Measurements from ENCODE around the gene UPK1A. TPM values are rescaled to one million over a fixed set of nuclear protein-coding genes. Genes with fewer than 3 reads are reported as not detected.

UPK1A gene
- total RNA-seq, 1 experiment from 2014 or later: not detected

DNA sequence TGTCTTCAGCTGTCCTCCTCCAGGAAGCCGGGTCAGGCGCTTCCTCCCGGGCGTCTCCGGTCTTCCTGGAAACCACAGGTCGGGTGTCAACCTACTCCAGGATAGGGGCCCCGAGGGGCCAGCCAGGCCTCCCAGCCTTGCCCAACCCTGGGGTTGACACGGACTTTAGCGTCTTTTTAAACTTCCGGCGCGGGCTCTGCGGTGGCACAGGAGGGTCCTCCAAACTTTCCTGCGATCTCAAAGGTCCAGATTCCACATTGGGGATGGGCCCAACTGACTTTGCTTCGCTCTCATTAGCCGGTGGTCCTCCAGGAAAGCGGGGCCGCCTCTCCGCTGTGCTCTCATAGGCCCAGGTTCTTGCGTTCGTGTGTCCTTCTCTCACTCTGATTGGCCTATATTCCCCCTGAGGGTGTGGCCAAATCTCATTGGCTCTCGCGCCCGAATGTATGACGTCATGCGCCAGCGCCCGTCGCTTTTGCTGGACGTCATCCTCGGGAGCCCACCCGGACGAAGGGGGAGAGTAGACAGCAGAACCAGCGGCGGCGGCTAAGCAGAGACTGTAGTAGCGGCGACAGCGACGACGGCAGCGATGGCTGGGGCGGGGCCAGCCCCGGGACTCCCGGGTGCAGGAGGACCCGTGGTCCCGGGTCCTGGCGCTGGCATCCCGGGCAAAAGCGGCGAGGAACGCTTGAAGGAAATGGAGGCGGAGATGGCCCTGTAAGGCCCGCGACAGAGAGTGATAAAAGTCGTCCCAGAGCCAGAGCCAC, 37.6 kb upstream of the UPK1A start, which contains the start of gene RBM42:
RBM42 (plus strand) TSS at position 472 of the 767 bp plus-strand sequence; CDS start at position 590, 118 bp downstream.
- Mint-ChIP-seq H3K4me1 (ENCODE audit: low read depth, unreplicated experiment) (peaks cover 27% of the 10 kb centered on the region), H3K4me3 (ENCODE audit: low read depth, unreplicated experiment) (peak within 1 kb of the TSS; percentile 99), H3K27ac (ENCODE audit: unreplicated experiment) (peak within 1 kb of the TSS; percentile 100), H3K9me3 (ENCODE audit: low read depth, unreplicated experiment) (no peaks in the 10 kb centered on the region), H3K36me3 (ENCODE audit: insufficient read depth, unreplicated experiment) (peaks cover 53% of the 10 kb centered on the region), H3K27me3 (ENCODE audit: unreplicated experiment) (no peaks in the 10 kb centered on the region)
- intact Hi-C loops (cut with micrococcal nuclease; ENCODE audit: unreplicated experiment): no loop called here
- no TSS peak for BruUV-seq (replicated peaks)
- TF ChIP-seq CTCF (IDR thresholded peaks at IDR 0.05; ENCODE audit: unreplicated experiment): no peak
- peak; percentile 98 for DNase-seq
- CTCF ChIA-PET: interaction anchor here (0.6 kb wide), 1 partner anchor 63 kb away, joined by 4 read pairs; no protein-coding TSS in a partner anchor

- CTCF ChIA-PET: no interaction called here
- no peaks in the 10 kb centered on the region for H3K9me3 Mint-ChIP-seq (ENCODE audit: low read depth, unreplicated experiment)
- H3K27ac Mint-ChIP-seq (ENCODE audit: unreplicated experiment): peak overlapping the region; percentile 100
- TSS peak; percentile 51 for BruUV-seq (replicated peaks)
- H3K27me3 Mint-ChIP-seq (ENCODE audit: unreplicated experiment): no peaks in the 10 kb centered on the region
- intact Hi-C loops (cut with micrococcal nuclease; ENCODE audit: unreplicated experiment): no loop called here
- H3K4me3 Mint-ChIP-seq (ENCODE audit: low read depth, unreplicated experiment): peak overlapping the region; percentile 99
- no peak for DNase-seq
- no peak for TF ChIP-seq CTCF (IDR thresholded peaks at IDR 0.05; ENCODE audit: unreplicated experiment)
- H3K4me1 Mint-ChIP-seq (ENCODE audit: low read depth, unreplicated experiment): peaks cover 27% of the 10 kb centered on the region
- peaks cover 57% of the 10 kb centered on the region for H3K36me3 Mint-ChIP-seq (ENCODE audit: insufficient read depth, unreplicated experiment)
Measured at GRCh38 chr19:35629332-35629633, 37.0 kb upstream of the UPK1A start.

DNA sequence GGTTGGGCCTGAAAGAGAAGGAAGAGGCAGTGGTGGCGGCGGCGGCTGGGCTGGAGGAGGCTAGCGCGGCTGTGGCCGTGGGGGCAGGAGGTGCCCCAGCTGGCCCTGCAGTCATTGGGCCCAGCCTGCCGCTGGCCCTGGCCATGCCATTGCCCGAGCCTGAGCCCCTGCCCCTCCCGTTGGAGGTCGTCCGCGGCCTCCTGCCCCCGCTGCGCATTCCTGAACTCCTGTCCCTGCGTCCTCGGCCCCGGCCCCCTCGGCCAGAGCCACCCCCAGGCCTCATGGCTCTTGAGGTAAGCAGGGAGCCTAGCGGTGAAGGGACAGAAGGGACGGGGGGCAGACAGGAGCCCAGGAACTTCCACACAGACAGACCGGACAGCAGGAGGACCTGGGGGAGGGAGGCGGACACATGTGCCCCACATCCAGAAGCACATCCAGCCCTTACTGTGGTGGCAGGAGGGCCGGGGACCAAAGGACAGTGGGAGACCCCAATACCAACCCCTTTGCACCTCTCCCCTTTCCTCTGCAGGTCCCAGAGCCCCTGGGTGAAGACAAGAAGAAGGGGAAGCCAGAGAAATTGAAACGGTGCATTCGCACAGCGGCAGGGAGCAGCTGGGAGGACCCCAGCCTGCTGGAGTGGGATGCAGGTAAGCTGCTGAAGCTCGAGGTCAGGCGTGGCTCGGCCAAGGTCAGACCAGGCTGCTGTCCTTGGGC, 32.4 kb upstream of the UPK1A start:
- no peaks in the 10 kb centered on the region for H3K9me3 Mint-ChIP-seq (ENCODE audit: low read depth, unreplicated experiment)
- CTCF ChIA-PET: no interaction called here
- peaks cover 82% of the 10 kb centered on the region for H3K36me3 Mint-ChIP-seq (ENCODE audit: insufficient read depth, unreplicated experiment)
- BruUV-seq (replicated peaks): no TSS peak
- intact Hi-C loops (cut with micrococcal nuclease; ENCODE audit: unreplicated experiment): no loop called here
- H3K4me3 Mint-ChIP-seq (ENCODE audit: low read depth, unreplicated experiment): no peak overlapping the region
- no peak for TF ChIP-seq CTCF (IDR thresholded peaks at IDR 0.05; ENCODE audit: unreplicated experiment)
- H3K4me1 Mint-ChIP-seq (ENCODE audit: low read depth, unreplicated experiment): peaks cover 18% of the 10 kb centered on the region
- DNase-seq: no peak
- no peak overlapping the region for H3K27ac Mint-ChIP-seq (ENCODE audit: unreplicated experiment)
- no peaks in the 10 kb centered on the region for H3K27me3 Mint-ChIP-seq (ENCODE audit: unreplicated experiment)

- no peak overlapping the region for H3K27ac Mint-ChIP-seq (ENCODE audit: unreplicated experiment)
- H3K4me1 Mint-ChIP-seq (ENCODE audit: low read depth, unreplicated experiment): no peaks in the 10 kb centered on the region
- BruUV-seq (replicated peaks): no TSS peak
- TF ChIP-seq CTCF (IDR thresholded peaks at IDR 0.05; ENCODE audit: unreplicated experiment): no peak
- peaks cover 57% of the 10 kb centered on the region for H3K36me3 Mint-ChIP-seq (ENCODE audit: insufficient read depth, unreplicated experiment)
- CTCF ChIA-PET: no interaction called here
- peaks cover 13% of the 10 kb centered on the region for H3K27me3 Mint-ChIP-seq (ENCODE audit: unreplicated experiment)
- no peak for DNase-seq
- no peak overlapping the region for H3K4me3 Mint-ChIP-seq (ENCODE audit: low read depth, unreplicated experiment)
- no peaks in the 10 kb centered on the region for H3K9me3 Mint-ChIP-seq (ENCODE audit: low read depth, unreplicated experiment)
- intact Hi-C loops (cut with micrococcal nuclease; ENCODE audit: unreplicated experiment): no loop called here
Measured at GRCh38 chr19:35636651-35637050, 29.7 kb upstream of the UPK1A start.

All from Calu3 (cell line).